Stimulated activated CD4-positive, alpha-beta T cell treated with anti-CD3 and anti-CD28 coated beads, TNF-alpha, amount 100 ng/mL, for 24 hours (primary cell): ENCODE results near the gene FZD2.
"Not testable (repeated sequence)": the region's sequence is repeated elsewhere in the genome, so short reads cannot be mapped to it uniquely, and the experiment has no call there.

Experiments used
- DNase-seq, 3 experiments: peaks; one replicate each; pipeline ENCODE4 v3.0.0-alpha.2; 2020; ENCODE audit warnings: low read depth in 3 of 3

Gene FZD2

GRCh38 chr17:44556832-44557606 lies at the start of gene FZD2:
Gene FZD2 (plus strand): TSS chr17:44557484. CDS start chr17:44557689, 205 bp downstream.
- peak in 2 of 3 experiments; percentile 11 to 26 for DNase-seq

GRCh38 chr17:44511241-44512134 lies 45.8 kb upstream of the FZD2 start:
- DNase-seq = not testable (repeated sequence)

GRCh38 chr17:44518032-44518431 lies 39.3 kb upstream of the FZD2 start:
- DNase-seq = no peak

- peak in 1 of 3 experiments; percentile 63 for DNase-seq
Measured at GRCh38 chr17:44522883-44523671, 34.2 kb upstream of the FZD2 start.

GRCh38 chr17:44523672-44523972 lies 33.7 kb upstream of the FZD2 start:
- DNase-seq = no peak

GRCh38 chr17:44527102-44527501 lies 30.2 kb upstream of the FZD2 start:
- DNase-seq = no peak

GRCh38 chr17:44527954-44528353 lies 29.3 kb upstream of the FZD2 start:
- no peak for DNase-seq

- DNase-seq = no peak
Measured at GRCh38 chr17:44529864-44530263, 27.4 kb upstream of the FZD2 start.

GRCh38 chr17:44530896-44531418 lies 26.3 kb upstream of the FZD2 start:
- DNase-seq = no peak

GRCh38 chr17:44533533-44534246 lies 23.6 kb upstream of the FZD2 start:
- DNase-seq = peak; percentile 71 to 88 (median 78)

- no peak for DNase-seq
Measured at GRCh38 chr17:44536090-44536953, 21.0 kb upstream of the FZD2 start.

GRCh38 chr17:44537922-44538321 lies 19.4 kb upstream of the FZD2 start:
- not testable (repeated sequence) for DNase-seq

- no peak for DNase-seq
Measured at GRCh38 chr17:44539673-44540072, 17.6 kb upstream of the FZD2 start.

- DNase-seq = no peak
Measured at GRCh38 chr17:44540246-44541084, 16.8 kb upstream of the FZD2 start.

GRCh38 chr17:44541884-44542581 lies 15.3 kb upstream of the FZD2 start:
- no peak for DNase-seq

- no peak for DNase-seq
Measured at GRCh38 chr17:44543213-44543904, 13.9 kb upstream of the FZD2 start.

GRCh38 chr17:44543905-44544523 lies 13.3 kb upstream of the FZD2 start:
- no peak for DNase-seq
